ENCODE measurements around the gene CFAP61.

Gene CFAP61

DNA sequence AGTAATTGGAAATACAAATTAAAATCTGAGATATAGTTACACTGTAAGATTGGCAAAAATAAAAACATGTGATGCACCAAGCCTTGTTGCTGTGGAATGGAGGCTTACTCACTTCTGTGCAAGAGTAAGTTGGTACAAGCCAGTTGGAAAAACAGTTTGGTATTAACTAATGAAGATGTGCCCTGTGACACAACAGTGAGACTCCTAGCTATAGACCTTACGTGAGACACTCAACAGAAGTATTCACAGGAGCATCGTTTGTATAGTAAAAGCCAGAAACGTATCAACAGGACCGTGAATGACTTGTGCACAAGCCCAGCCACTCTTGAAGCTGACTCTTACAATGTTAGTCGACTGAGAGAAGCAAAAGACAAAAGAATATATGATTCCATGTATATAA lies 20.5 kb upstream of the CFAP61 start:
- no peak for DNase-seq (ENCODE audit: low spot score)

- no peak for DNase-seq (ENCODE audit: low spot score)
These were observed 17.8 kb upstream of the CFAP61 start for GRCh38 chr20:20034486-20034885.

GRCh38 chr20:20036756-20037155 lies 15.6 kb upstream of the CFAP61 start:
- no peak for DNase-seq (ENCODE audit: low spot score)

DNA sequence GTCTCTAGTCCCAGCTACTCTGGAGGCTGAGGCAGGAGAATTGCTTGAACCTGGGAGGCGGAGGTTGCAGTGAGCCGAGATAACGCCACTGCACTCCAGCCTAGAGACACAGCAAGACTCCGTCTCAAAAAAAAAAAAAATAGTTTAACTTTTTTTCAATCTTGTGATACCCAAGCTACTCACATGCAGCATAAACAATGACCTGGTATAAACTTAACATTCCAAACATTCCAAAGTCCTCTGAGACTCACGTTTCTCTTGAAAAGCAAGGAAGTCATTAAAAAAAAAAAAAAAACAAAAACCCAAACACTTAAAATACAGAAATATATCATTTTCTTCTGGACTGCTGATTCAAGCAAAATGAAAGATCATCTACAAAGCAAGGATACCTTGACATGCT lies 14.4 kb upstream of the CFAP61 start:
- no peak for DNase-seq (ENCODE audit: low spot score)

DNA sequence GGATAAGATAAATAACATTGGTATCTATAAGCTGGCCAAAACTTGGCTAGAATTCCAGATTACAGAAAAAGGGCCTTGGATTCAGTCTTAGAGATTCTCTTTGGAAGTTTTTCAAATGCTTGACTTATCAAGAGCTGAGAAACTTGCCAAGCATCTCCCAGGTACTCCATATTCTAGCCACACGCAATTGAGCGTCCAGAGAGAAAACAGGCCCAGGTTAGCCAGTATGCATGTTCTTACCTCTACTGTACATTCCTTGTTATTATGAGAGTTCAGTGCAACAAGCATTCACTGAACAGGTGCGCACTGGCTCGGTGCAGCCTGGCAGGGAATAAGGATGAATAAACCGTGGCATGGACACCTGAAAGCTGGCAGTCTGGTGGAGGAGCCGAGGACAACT lies 13.7 kb upstream of the CFAP61 start:
- no peak for DNase-seq (ENCODE audit: low spot score)

DNA sequence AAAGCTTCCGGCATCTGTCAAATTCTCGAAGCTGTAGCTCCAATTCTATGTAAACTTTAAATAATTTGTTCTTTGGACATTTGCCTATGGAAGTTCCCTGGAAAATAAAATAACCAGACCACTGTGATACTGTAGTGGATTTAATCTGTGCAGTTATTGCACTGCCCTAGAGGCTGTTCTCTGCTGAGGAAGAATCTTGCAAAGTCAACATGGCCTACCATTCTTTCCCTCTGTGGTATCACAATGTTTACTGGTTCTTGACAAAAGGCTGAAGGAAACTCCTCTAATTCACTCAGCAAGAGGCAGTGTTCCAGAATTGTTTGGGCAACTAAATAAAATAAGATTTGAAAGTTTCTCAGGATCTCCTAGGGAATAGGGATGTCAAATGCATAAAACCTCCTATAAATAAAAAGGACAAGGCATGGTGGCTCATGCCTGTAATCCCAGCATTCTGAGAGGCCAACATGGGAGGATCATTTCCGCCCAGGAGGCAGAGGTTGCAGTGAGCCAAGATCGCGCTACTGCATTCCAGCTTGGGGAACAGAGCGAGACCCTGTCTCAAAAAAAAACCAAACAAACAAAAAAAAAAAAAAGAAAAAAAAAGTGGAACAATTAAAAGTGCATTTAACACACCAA lies 12.5 kb upstream of the CFAP61 start:
- no peak for DNase-seq (ENCODE audit: low spot score)

- no peak for DNase-seq (ENCODE audit: low spot score)
These were observed 612 bp upstream of the CFAP61 start for GRCh38 chr20:20051767-20052073.

- DNase-seq (ENCODE audit: low spot score): no peak
These were observed 8.1 kb downstream of the CFAP61 start for GRCh38 chr20:20060234-20060998.

DNA sequence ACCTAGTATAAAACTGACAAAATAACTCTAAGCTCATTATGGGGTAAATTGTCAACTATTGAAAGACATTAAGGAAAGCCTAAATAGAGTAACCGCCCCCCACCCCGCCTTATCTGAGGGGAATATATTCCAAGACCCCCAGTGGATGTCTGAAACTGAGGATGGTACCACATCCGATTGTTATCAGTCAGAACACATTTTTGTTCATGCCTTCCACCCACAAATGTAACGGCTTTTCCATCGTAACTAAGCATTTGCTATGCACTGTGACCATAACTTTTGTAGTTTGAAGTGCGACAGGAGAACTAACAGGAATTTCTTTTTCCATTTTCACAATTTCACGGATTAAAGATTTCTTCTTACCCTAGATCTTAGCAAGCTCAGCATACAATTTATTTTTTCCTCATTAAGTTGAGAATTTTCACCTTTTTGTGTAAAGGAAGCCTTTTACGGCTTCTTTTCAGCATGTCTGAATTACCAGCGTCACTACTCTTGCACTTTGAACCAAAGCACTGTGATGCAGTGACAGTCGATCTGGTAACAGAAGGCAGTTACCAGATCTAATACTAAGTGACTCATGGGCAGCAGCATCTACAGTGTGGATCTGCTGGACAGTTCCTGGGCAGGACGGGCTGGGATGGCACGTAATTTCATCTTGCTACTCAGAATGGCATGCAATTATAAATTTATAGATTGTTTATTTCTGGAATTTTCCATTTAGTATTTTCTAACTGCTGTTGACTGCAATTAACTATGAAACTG lies 11.8 kb downstream of the CFAP61 start:
- no peak for DNase-seq (ENCODE audit: low spot score)

GRCh38 chr20:20065361-20065760 lies 13.0 kb downstream of the CFAP61 start:
- DNase-seq (ENCODE audit: low spot score): no peak

- DNase-seq (ENCODE audit: low spot score): no peak
These were observed 18.8 kb downstream of the CFAP61 start for GRCh38 chr20:20070871-20071726.

GRCh38 chr20:20073801-20074371 lies 21.6 kb downstream of the CFAP61 start:
- DNase-seq (ENCODE audit: low spot score): no peak

- no peak for DNase-seq (ENCODE audit: low spot score)
These were observed 22.7 kb downstream of the CFAP61 start for GRCh38 chr20:20075032-20075431.

DNA sequence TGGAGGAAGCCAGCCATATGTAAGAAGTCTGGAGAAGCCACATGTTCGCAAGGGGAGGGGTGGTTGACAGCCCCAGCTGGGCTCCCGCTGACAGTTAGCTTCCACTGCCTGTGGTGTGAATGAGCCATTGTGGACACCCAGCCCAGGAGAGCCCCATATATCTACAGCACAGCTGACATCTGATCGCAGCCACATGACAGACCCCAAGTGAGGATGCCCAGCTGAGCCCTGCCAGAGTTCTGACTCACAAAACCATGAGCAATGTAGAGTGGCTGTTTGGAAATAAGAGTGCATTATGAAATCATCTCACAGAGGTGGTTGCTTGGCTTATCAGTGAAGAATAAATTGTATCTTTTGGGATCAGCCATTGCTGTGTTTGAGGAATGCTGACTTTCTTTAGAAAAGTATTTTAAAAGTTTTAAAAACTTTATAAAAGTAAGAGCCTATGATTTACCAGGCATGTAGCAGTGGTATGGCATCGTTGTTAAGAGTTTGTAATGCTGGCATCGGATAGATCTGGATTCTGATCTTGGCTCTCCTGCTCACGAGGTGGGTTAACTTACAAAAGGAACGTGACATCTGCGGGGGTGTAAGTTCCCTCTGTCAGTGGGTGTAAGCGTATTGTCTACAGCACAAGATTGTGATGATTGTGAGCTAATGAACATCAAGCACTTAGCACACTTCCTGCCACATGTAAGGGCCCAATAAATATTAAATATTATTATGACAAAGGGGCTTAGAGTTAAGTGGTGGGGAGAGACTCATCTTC lies 24.1 kb downstream of the CFAP61 start:
- no peak for DNase-seq (ENCODE audit: low spot score)

GRCh38 chr20:20078041-20078440 lies 25.7 kb downstream of the CFAP61 start:
- no peak for DNase-seq (ENCODE audit: low spot score)

- DNase-seq (ENCODE audit: low spot score): no peak
These were observed 26.9 kb downstream of the CFAP61 start for GRCh38 chr20:20079102-20079784.

DNA sequence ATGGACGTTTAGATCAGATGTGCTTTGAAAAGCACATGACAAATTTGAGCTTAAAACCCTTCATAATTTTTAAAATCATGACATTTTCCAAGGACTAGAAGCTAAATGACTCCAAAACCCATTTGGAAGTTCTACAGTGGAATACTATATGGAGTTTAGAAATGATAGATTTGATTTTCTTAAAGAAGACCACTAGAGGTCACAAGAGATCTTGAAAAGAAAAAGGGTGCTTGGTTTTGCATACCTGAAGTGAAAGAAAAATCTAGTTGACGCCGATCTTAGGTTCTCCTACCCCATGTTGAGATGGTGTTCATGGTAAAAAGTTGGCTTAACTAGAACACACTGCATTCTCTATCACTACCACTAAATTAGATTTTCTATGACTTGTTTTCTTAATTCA lies 31.5 kb downstream of the CFAP61 start:
- peak; percentile 24 for DNase-seq (ENCODE audit: low spot score)

DNA sequence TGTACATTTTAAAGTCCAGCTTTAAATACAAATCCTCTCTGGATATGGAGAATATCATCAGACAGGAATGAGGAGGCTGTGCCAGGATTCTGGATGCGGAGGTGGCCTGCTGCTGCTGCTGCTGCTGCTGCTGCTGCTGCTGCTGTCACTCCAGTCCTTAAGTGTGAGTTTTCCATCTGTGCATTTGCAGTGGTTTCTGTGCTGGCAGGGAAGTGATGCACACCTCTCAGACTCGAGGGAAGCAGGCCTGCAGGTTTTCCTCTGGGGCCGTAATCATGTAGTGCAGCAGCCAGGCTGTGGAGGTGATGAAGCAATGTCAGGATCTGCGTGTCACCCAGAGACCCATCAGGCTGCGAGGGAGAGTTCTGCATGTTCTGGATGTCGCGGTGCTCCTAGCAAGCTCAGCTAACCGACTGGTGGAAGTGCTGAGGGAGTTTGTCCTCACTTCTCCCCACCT lies 32.0 kb downstream of the CFAP61 start:
- no peak for DNase-seq (ENCODE audit: low spot score)

DNA sequence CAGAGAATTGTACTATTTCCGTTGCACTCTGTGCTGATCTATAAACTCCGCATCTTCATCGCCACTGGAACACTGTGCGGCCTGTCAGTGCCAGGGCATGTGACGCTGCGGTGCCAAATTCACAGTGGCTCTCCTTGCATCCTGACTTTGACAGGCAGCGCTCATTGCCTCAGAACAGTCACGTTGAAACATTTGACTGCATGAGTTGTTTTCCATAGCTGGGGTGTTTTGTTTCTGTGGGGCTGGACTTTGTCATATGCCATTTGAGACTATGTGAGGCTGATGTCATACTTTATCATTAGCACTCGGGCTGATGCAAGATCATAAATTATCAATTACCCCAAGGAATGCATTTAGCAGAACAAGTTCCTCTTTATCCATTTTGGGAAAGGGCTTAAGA lies 32.7 kb downstream of the CFAP61 start:
- no peak for DNase-seq (ENCODE audit: low spot score)

GRCh38 chr20:20085812-20086211 lies 33.5 kb downstream of the CFAP61 start:
- no peak for DNase-seq (ENCODE audit: low spot score)

DNA sequence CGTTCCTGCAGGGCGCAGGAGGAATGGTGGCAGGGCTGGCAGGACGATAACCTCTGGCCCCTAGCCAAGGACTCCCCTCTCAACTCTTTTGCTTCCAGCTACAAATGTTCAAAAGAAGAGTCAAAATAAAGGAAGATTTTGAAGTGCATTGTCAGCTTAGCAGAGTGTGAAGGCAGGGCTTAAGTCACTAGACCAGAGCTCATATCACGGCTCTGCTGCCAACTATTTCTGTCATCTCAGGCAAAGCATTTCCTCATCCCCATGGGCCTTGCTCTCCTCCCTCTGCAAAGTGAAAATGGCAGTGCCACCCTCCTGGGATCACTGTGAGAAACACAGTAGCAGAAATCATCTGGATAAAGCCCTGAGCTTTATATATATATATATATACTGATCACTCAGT lies 36.7 kb downstream of the CFAP61 start:
- DNase-seq (ENCODE audit: low spot score): no peak

All from CD4-positive, alpha-beta T cell treated with Interleukin-2 at 100 ng/mL for 4 hours (primary cell).